K562 (cell line): ENCODE data around the gene SOHLH2. TPM values are rescaled to one million over a fixed set of nuclear protein-coding genes. Genes with fewer than 3 reads are reported as not detected.

Experiments used
- ATAC-seq: fragments of 200-7000 bp; cut with Tn5 transposase; 3 replicates; pipeline ENCODE4 v1.9.1; 2020; ENCODE audit warnings: moderate library complexity
- BruUV-seq: library from RNA; stranded (reverse); fragments of 400-500 nt; replicated peaks from 2 replicates; lab custom pipeline; 2021; lab: Mats Ljungman, UMichigan
- CTCF ChIA-PET: fragments of 300-600 bp; formaldehyde crosslinking; extraction: SDS; loops from one replicate; lab custom pipeline; 2021; ENCODE audit warnings: low intra/inter-chr PET ratio; lab: Yijun Ruan, JAX
- POLR2A ChIA-PET: fragments of 300-600, 350-650 bp; sonication (Branson Sonifier 250); formaldehyde crosslinking; extraction: SDS; loops from one replicate; lab custom pipeline; 2021; ENCODE audit warnings: antibody characterized with exemption, inconsistent platforms; lab: Yijun Ruan, JAX
- DNase-seq, 4 experiments: peaks; one replicate each; pipeline versions ENCODE4 v3.0.0 to v3.0.0-alpha.2; 2011 to 2018; ENCODE audit warnings: low spot score in 3 of 4, mixed read lengths in 3 of 4; ENCODE audit errors: extremely low read depth in 1 of 4
- FAIRE-seq: peaks from 2 replicates; lab custom pipeline; 2011; peaks lifted over from hg19 to GRCh38; lab: Jason Lieb, UNC
- H2AFZ ChIP-seq: 2 replicates; pipeline ENCODE4 v1.6.0; 2011; ENCODE audit warnings: low read depth, low read length, control low read depth, inconsistent platforms
- H3K27ac ChIP-seq: fragments of 200-600 bp; 3 replicates; pipeline ENCODE4 v1.8.0; 2011; ENCODE audit warnings: low read depth, mild to moderate bottlenecking, control low read depth, inconsistent platforms, low read length, moderate library complexity, mixed read lengths; ENCODE audit errors: extremely low read depth
- H3K27me3 ChIP-seq, 2 experiments: fragments of 300-600 bp in 1 of 2; 2 replicates in 1 of 2; 3 replicates in 1 of 2; pipeline versions ENCODE4 v1.6.0 to v1.8.0; 2011; ENCODE audit warnings: inconsistent platforms in 2 of 2, low read length in 2 of 2, mild to moderate bottlenecking in 1 of 2, mixed read lengths in 1 of 2, moderate library complexity in 1 of 2; ENCODE audit not compliant: control insufficient read depth in 2 of 2, insufficient read depth in 2 of 2
- H3K36me3 ChIP-seq: fragments of 300-600 bp; 3 replicates; pipeline ENCODE4 v1.8.0; 2011; ENCODE audit warnings: mild to moderate bottlenecking, low read length, inconsistent platforms; ENCODE audit not compliant: control insufficient read depth, insufficient read depth
- H3K4me1 ChIP-seq, 2 experiments: fragments of 200-600 bp in 1 of 2; replicated peaks in 1 of 2; 2 replicates in 1 of 2; 3 replicates in 1 of 2; pipeline versions ENCODE4 v1.5.1 to v1.8.0; 2011; ENCODE audit warnings: inconsistent platforms in 2 of 2, low read length in 2 of 2, mild to moderate bottlenecking in 1 of 2, mixed read lengths in 1 of 2, moderate library complexity in 1 of 2; ENCODE audit not compliant: control insufficient read depth in 2 of 2, insufficient read depth in 2 of 2
- H3K4me2 ChIP-seq: 2 replicates; pipeline ENCODE4 v1.6.1; 2011; ENCODE audit warnings: low read length, control low read depth, inconsistent platforms, mixed read lengths; ENCODE audit not compliant: insufficient read depth
- H3K4me3 ChIP-seq: fragments of 200-600 bp; sonication (generic), shearing (Covaris generic); 2 replicates; pipeline ENCODE4 v1.5.1; 2016; ENCODE audit warnings: control low read depth, inconsistent platforms
- H3K79me2 ChIP-seq: fragments of 200-600 bp; 3 replicates; pipeline ENCODE4 v1.8.0; 2011; ENCODE audit warnings: low read length, inconsistent platforms; ENCODE audit not compliant: control insufficient read depth, insufficient read depth
- H3K9ac ChIP-seq, 2 experiments: 2 replicates each; pipeline versions ENCODE4 v1.6.0 to v1.6.1; 2011; ENCODE audit warnings: low read depth in 2 of 2, low read length in 2 of 2, control low read depth in 1 of 2, inconsistent platforms in 1 of 2, mild to moderate bottlenecking in 1 of 2, mixed read lengths in 1 of 2; ENCODE audit not compliant: insufficient read depth in 1 of 2
- H3K9me1 ChIP-seq: one replicate; pipeline ENCODE4 v1.6.0; 2011; ENCODE audit warnings: inconsistent platforms, mild to moderate bottlenecking, low read length, moderate library complexity; ENCODE audit not compliant: control insufficient read depth, insufficient read depth
- H3K9me3 ChIP-seq: replicated peaks from 2 replicates; pipeline ENCODE4 v1.5.1; 2011; ENCODE audit warnings: low read depth, low read length, inconsistent platforms; ENCODE audit not compliant: control insufficient read depth, insufficient read depth
- H4K20me1 ChIP-seq: replicated peaks from 2 replicates; pipeline ENCODE4 v1.6.1; 2011; ENCODE audit warnings: low read length, inconsistent platforms, mixed read lengths; ENCODE audit not compliant: control insufficient read depth, insufficient read depth
- CBX3 ChIP-seq, 2 experiments: IDR thresholded peaks; 1 replicate in 1 of 2; 2 replicates in 1 of 2; pipeline ENCODE4 v1.6.1; 2012; ENCODE audit warnings: inconsistent platforms in 2 of 2, low read length in 2 of 2, borderline replicate concordance in 1 of 2, control low read depth in 1 of 2
- CHAMP1 ChIP-seq: fragments of 450-650 bp; IDR thresholded peaks from 2 replicates; pipeline ENCODE4 v1.6.1; 2016; ENCODE audit warnings: mild to moderate bottlenecking
- FOS ChIP-seq: IDR thresholded peaks from 3 replicates; pipeline ENCODE4 v1.6.1; 2011; ENCODE audit not compliant: insufficient read length; ENCODE audit errors: extremely low read depth
- IRF1 ChIP-seq: sonication (generic); formaldehyde crosslinking; IDR thresholded peaks from 2 replicates; pipeline ENCODE4 v1.8.0; 2022; ENCODE audit warnings: missing genetic modification reagents, mild to moderate bottlenecking, borderline replicate concordance
- MAFF ChIP-seq: IDR thresholded peaks from 2 replicates; pipeline ENCODE4 v1.6.1; 2012; ENCODE audit warnings: low read length, improper control_type of control experiment
- MAFK ChIP-seq: IDR thresholded peaks from 2 replicates; pipeline ENCODE4 v1.6.1; 2011; ENCODE audit warnings: low read length, improper control_type of control experiment
- MXD1 ChIP-seq: fragments of 250-450 bp; sonication (Bioruptor Pico); IDR thresholded peaks from 2 replicates; pipeline ENCODE4 v1.8.0; 2021; ENCODE audit warnings: borderline replicate concordance, mild to moderate bottlenecking, moderate library complexity; ENCODE audit not compliant: poor library complexity, severe bottlenecking
- NUFIP1 ChIP-seq: fragments of 450-650 bp; IDR thresholded peaks from 2 replicates; pipeline ENCODE4 v1.6.1; 2018; ENCODE audit not compliant: partially characterized antibody
- RBM25 ChIP-seq: fragments of 200-400 bp; formaldehyde crosslinking; IDR thresholded peaks from 2 replicates; pipeline ENCODE4 v1.6.1; 2018; ENCODE audit warnings: low read length, low read depth, moderate library complexity; ENCODE audit not compliant: severe bottlenecking
- ZBTB26 ChIP-seq: fragments of 450-650 bp; formaldehyde crosslinking; IDR thresholded peaks from 2 replicates; pipeline ENCODE4 v1.4.0; 2022; ENCODE audit warnings: missing genetic modification characterization
- ZNF668 ChIP-seq: fragments of 250-450 bp; sonication (Bioruptor Pico); IDR thresholded peaks from 2 replicates; pipeline ENCODE4 v1.8.0; 2022; ENCODE audit warnings: mild to moderate bottlenecking, inconsistent platforms
- WGBS: fragments of 100-300 bp; shearing (Covaris generic); methylation state at CpG from one replicate; pipeline ENCODE4 v1.1.6; 2016; ENCODE audit warnings: low coverage, mixed read lengths; ENCODE audit not compliant: insufficient coverage; ENCODE audit errors: missing lambda C conversion rate; 5-methylcytosine and 5-hydroxymethylcytosine counted together
- in situ Hi-C: fragments of 300-500 bp; cut with MboI; formaldehyde crosslinking; loops from 4 replicates; pipeline ENCODE4 v1.15.0; 2018; ENCODE audit warnings: inconsistent platforms, mixed read lengths
- intact Hi-C: fragments of 100-400 bp; cut with micrococcal nuclease; formaldehyde crosslinking; loops from 2 replicates; pipeline ENCODE4 v1.14.2; 2022
- polyA plus RNA-seq, 8 experiments: library from polyadenylated mRNA; depleted of rRNA in 4 of 8; stranded (reverse) in 5 of 8; unstranded in 3 of 8; fragments of >200 nt; fragmentation: Nextera tagmentation in 2 of 8; fragmentation: Illumina TruSeq in 1 of 8; extraction: Ambion mirVana in 2 of 8; extraction: Trizol in 1 of 8; gene quantifications; 2 replicates each; pipeline versions ENCODE4 v1.2.1 to v1.2.3, GENCODE V29; 2011 to 2014; ENCODE audit warnings: inconsistent platforms in 1 of 8, missing spikeins in 1 of 8
- total RNA-seq, 7 experiments: library from RNA; depleted of rRNA in 6 of 7; stranded (reverse); fragments of >200 nt in 6 of 7; fragmentation: Illumina TruSeq in 2 of 7; extraction: Trizol in 2 of 7; gene quantifications; 2 replicates each; pipeline versions ENCODE4 v1.2.1 to v1.2.3, GENCODE V29; 2011 to 2021; ENCODE audit warnings: low replicate concordance in 1 of 7

SOHLH2 gene
- total and polyA plus RNA-seq, 9 of the 15 experiments (the other 6 are each of a cell fraction or from before 2014, with no cell fraction given): 10.3 to 26.7 (median 17.0) TPM

GRCh38 chr13:36224730-36225129, 10.4 kb upstream of the SOHLH2 start:
- no peak for FAIRE-seq
- POLR2A ChIA-PET: interaction anchor here (0.7 kb wide), 1 partner anchor 11 kb away, joined by 3 read pairs; no protein-coding TSS in a partner anchor
- no peak for DNase-seq
- Histone ChIP-seq H3K9me3 (no peaks in the 10 kb centered on the region), H3K9ac (no peak overlapping the region), H3K79me2 (no peaks in the 10 kb centered on the region), H3K9me1 (no peaks in the 10 kb centered on the region)
- WGBS: 20% methylated on average over 1 of the region's 1 CpG
- CTCF ChIA-PET: no interaction called here
- intact Hi-C loops: no loop called here
- TF ChIP-seq IRF1 (CRISPR knock-in tag) (no peak), ZNF668 (no peak), RBM25 (peak; percentile 25)
- TF ChIP-seq, all 486 proteins: peak for 1
- H3K27ac ChIP-seq: no peak overlapping the region
- H3K4me3 ChIP-seq: no peak overlapping the region
- H4K20me1 ChIP-seq: no peaks in the 10 kb centered on the region
- in situ Hi-C loops: no loop called here
- no peaks in the 10 kb centered on the region for H3K4me1 ChIP-seq
- H3K4me2 ChIP-seq: no peak overlapping the region
- no peaks in the 10 kb centered on the region for H3K27me3 ChIP-seq
- BruUV-seq: no TSS peak
- H3K36me3 ChIP-seq: no peaks in the 10 kb centered on the region
- no peak for ATAC-seq
- H2AFZ ChIP-seq: no peak overlapping the region

- Histone ChIP-seq H3K9me3 (no peaks in the 10 kb centered on the region), H3K9me1 (no peaks in the 10 kb centered on the region), H3K4me2 (no peak overlapping the region), H3K79me2 (no peaks in the 10 kb centered on the region), H3K27me3 (no peaks in the 10 kb centered on the region), H3K4me3 (no peak overlapping the region), H3K36me3 (no peaks in the 10 kb centered on the region), H3K4me1 (no peaks in the 10 kb centered on the region), H4K20me1 (no peaks in the 10 kb centered on the region), H3K9ac (no peak overlapping the region), H3K27ac (no peak overlapping the region), H2AFZ (no peak overlapping the region)
- ATAC-seq (no peak), FAIRE-seq (no peak), DNase-seq (no peak)
- ChIA-PET POLR2A (interaction anchor here (0.5 kb wide), 1 partner anchor 168 kb away, joined by 3 read pairs; no protein-coding TSS in a partner anchor), CTCF (no interaction called here)
- in situ Hi-C loops (no loop called here), intact Hi-C loops (no loop called here)
- BruUV-seq: no TSS peak
- TF ChIP-seq MAFK: peak; percentile 59
- TF ChIP-seq NUFIP1: no peak
- no peak for TF ChIP-seq CBX3 (IDR thresholded peaks at IDR 0.05; ENCODE audit: borderline replicate concordance in 1 of 2, low read length in 2 of 2)
- TF ChIP-seq CHAMP1: no peak
- TF ChIP-seq FOS: no peak
- no peak for TF ChIP-seq ZBTB26 (CRISPR knock-in tag)
- peak; percentile 58 for TF ChIP-seq MAFF
- no peak for TF ChIP-seq MXD1 (CRISPR knock-in tag)
Observed at GRCh38 chr13:36219883-36220282, 5.5 kb upstream of the SOHLH2 start.
